ENCODE results near the gene IQCM. TPM values are rescaled to one million over a fixed set of nuclear protein-coding genes. Genes with fewer than 3 reads are reported as not detected.

IQCM gene
- total and polyA plus RNA-seq, 2 donors (not counting 3 experiments of a cell fraction or from before 2014, with no cell fraction given), result not detected

DNA sequence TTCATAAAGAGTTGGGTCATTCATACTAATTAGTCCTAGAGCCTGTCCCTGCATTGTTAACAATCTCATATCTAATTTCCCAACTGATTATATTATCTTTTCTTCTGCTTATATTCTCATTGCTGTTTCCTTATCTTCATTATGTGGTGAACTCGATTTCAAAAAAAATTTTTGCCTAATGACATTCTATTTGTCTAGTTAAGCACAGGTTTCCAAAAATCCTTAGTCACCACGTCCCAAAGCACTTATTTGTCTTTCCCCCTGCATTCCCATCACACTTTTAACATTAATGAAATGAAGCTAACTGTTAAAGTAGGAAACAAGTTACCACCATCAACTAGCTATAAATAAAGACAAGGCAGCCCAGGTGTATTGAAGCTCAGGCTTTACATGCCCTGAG lies 131.1 kb downstream of the IQCM start:
- ChIA-PET POLR2A (no interaction called here), CTCF (interaction anchor here (1.1 kb wide), 1 partner anchor 8 kb away, joined by 3 read pairs; no protein-coding TSS in a partner anchor)
- BruUV-seq (replicated peaks), result no TSS peak

More for the DNA sequence above, 131.1 kb downstream of the IQCM start:
- intact Hi-C loops (cut with micrococcal nuclease) (no loop called here), dilution Hi-C loops (cut with MboI; ENCODE audit: extremely low pct_ligation_motif_present, low sequenced_read_pairs) (no loop called here)
- FAIRE-seq (no peak), DNase-seq (ENCODE audit: low read depth, low spot score) (no peak)
- H3K79me2 ChIP-seq (ENCODE audit: control insufficient read depth, insufficient read depth, low read length), result no peaks in the 10 kb centered on the region
- H3K36me3 ChIP-seq (ENCODE audit: control insufficient read depth in 2 of 2, extremely low read depth in 1 of 2, insufficient read depth in 2 of 2, low read length in 2 of 2), result no peaks in the 10 kb centered on the region
- no peaks in the 10 kb centered on the region for H3K9me1 ChIP-seq (replicated peaks; ENCODE audit: control insufficient read depth, extremely low read depth, insufficient read depth, low read length)
- no peak overlapping the region for H2AFZ ChIP-seq (ENCODE audit: low read depth, low read length)
- no peak overlapping the region for H3K4me2 ChIP-seq (ENCODE audit: insufficient read depth, low read length)
- H3K27ac ChIP-seq (ENCODE audit: insufficient read depth, low read depth, low read length), result no peak overlapping the region
- H3K4me3 ChIP-seq (replicated peaks in 1 of 3; ENCODE audit: insufficient read depth in 1 of 3, low read depth in 1 of 3, low read length in 3 of 3), result no peak overlapping the region
- no peak for TF ChIP-seq MAX (IDR thresholded peaks at IDR 0.05; ENCODE audit: insufficient read depth, insufficient read length)
- no peak for TF ChIP-seq JUN (IDR thresholded peaks at IDR 0.05; ENCODE audit: borderline replicate concordance, insufficient read depth, insufficient read length, low read depth)
- no peak for TF ChIP-seq POLR2A (IDR thresholded peaks at IDR 0.05; ENCODE audit: low read depth, low read length)
- no peak for TF ChIP-seq MYC (IDR thresholded peaks at IDR 0.05; ENCODE audit: low read depth, low read length)
- TF ChIP-seq EZH2 (IDR thresholded peaks at IDR 0.05; ENCODE audit: borderline replicate concordance, low read depth, low read length, severe bottlenecking), result no peak
- TF ChIP-seq POLR2AphosphoS5 (IDR thresholded peaks at IDR 0.05; ENCODE audit: insufficient read depth, low read depth, low read length), result no peak
- no peak for TF ChIP-seq FOS (IDR thresholded peaks at IDR 0.05; ENCODE audit: borderline replicate concordance, insufficient read depth, low read length)
- no peak for TF ChIP-seq GATA2 (IDR thresholded peaks at IDR 0.05; ENCODE audit: insufficient read depth, insufficient read length, low read depth, low read length)
- no peak for TF ChIP-seq CTCF (IDR thresholded peaks at IDR 0.05; ENCODE audit: extremely low read depth in 1 of 2, insufficient read depth in 1 of 2, low read depth in 1 of 2, low read length in 2 of 2)
- no peaks in the 10 kb centered on the region for H3K27me3 ChIP-seq (ENCODE audit: control insufficient read depth in 2 of 2, insufficient read depth in 2 of 2, low read length in 2 of 2)
- H4K20me1 ChIP-seq (replicated peaks; ENCODE audit: control insufficient read depth, extremely low read depth, insufficient read depth, low read length), result no peaks in the 10 kb centered on the region
- no peaks in the 10 kb centered on the region for H3K4me1 ChIP-seq (ENCODE audit: control insufficient read depth, extremely low read depth, insufficient read depth, low read length)
- H3K9me3 ChIP-seq (replicated peaks; ENCODE audit: control insufficient read depth, insufficient read depth, low read length), result no peaks in the 10 kb centered on the region
- H3K9ac ChIP-seq (replicated peaks; ENCODE audit: extremely low read depth, insufficient read depth, low read length), result no peak overlapping the region
